Activated CD8-positive, alpha-beta memory T cell treated with anti-CD3 and anti-CD28 coated beads, Interleukin-2, amount 50 U/mL, for 4 hours (primary cell): ENCODE measurements around the gene PCNX1.
"Not testable (repeated sequence)": the region's sequence is repeated elsewhere in the genome, so short reads cannot be mapped to it uniquely, and the experiment has no call there.

ENCODE experiments used
- DNase-seq: peaks from one replicate; pipeline ENCODE4 v3.0.0-alpha.2; 2020

Gene PCNX1

GRCh38 chr14:70972107-70972976 is 65.1 kb downstream of the PCNX1 start:
- DNase-seq, result peak; percentile 84

- no peak for DNase-seq
Measured at GRCh38 chr14:70976591-70976990, 69.3 kb downstream of the PCNX1 start.

GRCh38 chr14:70981000-70981952 is 74.0 kb downstream of the PCNX1 start:
- DNase-seq, result no peak

- DNase-seq, result no peak
Measured at GRCh38 chr14:70982200-70982599, 74.9 kb downstream of the PCNX1 start.

- no peak for DNase-seq
Measured at GRCh38 chr14:70987041-70987440, 79.8 kb downstream of the PCNX1 start.

GRCh38 chr14:70988452-70988851 is 81.2 kb downstream of the PCNX1 start:
- no peak for DNase-seq

- DNase-seq, result no peak
Measured at GRCh38 chr14:70993931-70994330, 86.7 kb downstream of the PCNX1 start.

- no peak for DNase-seq
Measured at GRCh38 chr14:70995211-70995610, 88.0 kb downstream of the PCNX1 start.

- DNase-seq, result no peak
Measured at GRCh38 chr14:70995671-70996070, 88.4 kb downstream of the PCNX1 start.

GRCh38 chr14:70999117-70999516 is 91.9 kb downstream of the PCNX1 start:
- DNase-seq, result no peak

- DNase-seq, result no peak
Measured at GRCh38 chr14:71000091-71000490, 92.8 kb downstream of the PCNX1 start.

GRCh38 chr14:71001742-71002141 is 94.5 kb downstream of the PCNX1 start:
- DNase-seq, result no peak

- DNase-seq, result no peak
Measured at GRCh38 chr14:71003156-71003555, 95.9 kb downstream of the PCNX1 start.

GRCh38 chr14:71004481-71004880 is 97.2 kb downstream of the PCNX1 start:
- DNase-seq, result no peak

- no peak for DNase-seq
Measured at GRCh38 chr14:71005076-71005475, 97.8 kb downstream of the PCNX1 start.

- DNase-seq, result no peak
Measured at GRCh38 chr14:71006200-71006563, 98.9 kb downstream of the PCNX1 start.

- no peak for DNase-seq
Measured at GRCh38 chr14:71011479-71011878, 104.2 kb downstream of the PCNX1 start.

GRCh38 chr14:71012888-71013287 is 105.6 kb downstream of the PCNX1 start:
- no peak for DNase-seq

- DNase-seq, result no peak
Measured at GRCh38 chr14:71013551-71014192, 106.4 kb downstream of the PCNX1 start.

GRCh38 chr14:71019917-71020316 is 112.7 kb downstream of the PCNX1 start:
- not testable (repeated sequence) for DNase-seq

GRCh38 chr14:71021347-71022011 is 114.2 kb downstream of the PCNX1 start:
- no peak for DNase-seq

GRCh38 chr14:71022012-71022869 is 115.0 kb downstream of the PCNX1 start:
- no peak for DNase-seq
